ENCODE data around the gene ANTXR2. TPM values are rescaled to one million over a fixed set of nuclear protein-coding genes. Genes with fewer than 3 reads are reported as not detected.

Gene ANTXR2
- total and polyA plus RNA-seq, 2 of the 13 experiments (the other 11 are each of a cell fraction or from before 2014, with no cell fraction given): 4.6 to 14.5 TPM

- ChIA-PET POLR2A (no interaction called here), CTCF (ENCODE audit: low intra/inter-chr PET ratio, low total read pairs) (no interaction called here)
- Histone ChIP-seq H2AFZ (ENCODE audit: low read length) (no peak overlapping the region), H3K36me3 (replicated peaks in 1 of 2; ENCODE audit: control insufficient read depth in 1 of 2, insufficient read depth in 2 of 2, low read length in 2 of 2) (no peaks in the 10 kb centered on the region), H3K9me3 (ENCODE audit: low read length) (no peaks in the 10 kb centered on the region), H3K27ac (ENCODE audit: extremely low read length, insufficient read depth, low read length) (no peak overlapping the region), H3K4me1 (ENCODE audit: insufficient read depth, low read length) (peaks cover 15% of the 10 kb centered on the region), H3K4me3 (replicated peaks in 1 of 3; ENCODE audit: insufficient read depth in 1 of 3, low read depth in 2 of 3, low read length in 3 of 3) (no peak overlapping the region), H3K4me2 (ENCODE audit: low read depth, low read length) (no peak overlapping the region), H3K9ac (ENCODE audit: insufficient read depth, low read depth, low read length) (no peak overlapping the region), H4K20me1 (ENCODE audit: insufficient read depth, low read length) (no peaks in the 10 kb centered on the region), H3K27me3 (ENCODE audit: control insufficient read depth in 1 of 2, insufficient read depth in 2 of 2, low read length in 2 of 2) (no peaks in the 10 kb centered on the region), H3K79me2 (ENCODE audit: insufficient read depth, low read length) (no peaks in the 10 kb centered on the region)
- FAIRE-seq (no peak), ATAC-seq (no peak), DNase-seq (ENCODE audit: low spot score) (no peak)
- intact Hi-C loops (cut with micrococcal nuclease; ENCODE audit: unreplicated experiment): no loop called here
- TF ChIP-seq BCLAF1 (IDR thresholded peaks at IDR 0.05) (no peak), THYN1 (CRISPR knock-in tag; IDR thresholded peaks at IDR 0.05; ENCODE audit: borderline replicate concordance, low read depth) (no peak), ZFP91 (CRISPR knock-in tag; IDR thresholded peaks at IDR 0.05; ENCODE audit: borderline replicate concordance) (no peak), POLR2G (IDR thresholded peaks at IDR 0.05; ENCODE audit: low read depth, low read length) (no peak), ZNF580 (CRISPR knock-in tag; IDR thresholded peaks at IDR 0.05; ENCODE audit: borderline replicate concordance, low read depth) (no peak), DNMT1 (CRISPR knock-in tag; IDR thresholded peaks at IDR 0.05) (no peak), SYNCRIP (IDR thresholded peaks at IDR 0.05; ENCODE audit: insufficient read depth, low read depth, low read length) (no peak), AGO2 (optimal IDR thresholded peaks at IDR 0.05; ENCODE audit: low read depth, low read length) (no peak), ZNF24 (IDR thresholded peaks at IDR 0.05) (no peak), EEA1 (CRISPR knock-in tag; IDR thresholded peaks at IDR 0.05; ENCODE audit: borderline replicate concordance) (no peak), TFDP2 (CRISPR knock-in tag; IDR thresholded peaks at IDR 0.05) (no peak), HINFP (CRISPR knock-in tag; IDR thresholded peaks at IDR 0.05; ENCODE audit: low read depth) (no peak), SRSF1 (optimal IDR thresholded peaks at IDR 0.05; ENCODE audit: low read depth, low read length) (no peak), ZNF362 (CRISPR knock-in tag; IDR thresholded peaks at IDR 0.05; ENCODE audit: borderline replicate concordance) (no peak), ZNF652 (CRISPR knock-in tag; IDR thresholded peaks at IDR 0.05; ENCODE audit: borderline replicate concordance, low read depth) (no peak), ZNF337 (CRISPR knock-in tag; IDR thresholded peaks at IDR 0.05; ENCODE audit: borderline replicate concordance, low read depth) (no peak)
- no TSS peak for BruUV-seq (replicated peaks)
- in situ Hi-C loops (cut with HindIII; ENCODE audit: extremely low pct_ligation_motif_present, low pct_unique_long_range_greater_than_20kb): no loop called here
These were observed 62.7 kb downstream of the ANTXR2 start for GRCh38 chr4:80010316-80010715.

Measured in HepG2 (cell line).